ENCODE measurements around the gene NT5M.
A peak's percentile ranks its signal among the peaks of the same experiment; 100 is the strongest.

The NT5M gene

GRCh38 chr17:17353625-17354484 lies 50.7 kb downstream of the NT5M start:
- in situ Hi-C loops (cut with MboI; ENCODE audit: low pct_unique_long_range_greater_than_20kb, low sequenced_read_pairs, unreplicated experiment) = loop anchor here (10.0 kb wide), 1 partner anchor 291 kb away; no protein-coding TSS in a partner anchor
- no peak for DNase-seq (ENCODE audit: low spot score)
- no peak for TF ChIP-seq CTCF (IDR thresholded peaks at IDR 0.05; ENCODE audit: extremely low read depth, insufficient read depth, missing control alignments)

GRCh38 chr17:17354560-17355349 lies 51.6 kb downstream of the NT5M start:
- DNase-seq (ENCODE audit: low spot score) = peak; percentile 91
- in situ Hi-C loops (cut with MboI; ENCODE audit: low pct_unique_long_range_greater_than_20kb, low sequenced_read_pairs, unreplicated experiment) = loop anchor here (10.0 kb wide), 1 partner anchor 290 kb away; no protein-coding TSS in a partner anchor
- TF ChIP-seq CTCF (IDR thresholded peaks at IDR 0.05; ENCODE audit: extremely low read depth, insufficient read depth, missing control alignments) = peak; percentile 89

- in situ Hi-C loops (cut with MboI; ENCODE audit: low pct_unique_long_range_greater_than_20kb, low sequenced_read_pairs, unreplicated experiment) = loop anchor here (10.0 kb wide), 1 partner anchor 289 kb away; no protein-coding TSS in a partner anchor
Measured at GRCh38 chr17:17355426-17355825, 52.3 kb downstream of the NT5M start.

GRCh38 chr17:17356149-17356930 lies 53.2 kb downstream of the NT5M start:
- DNase-seq (ENCODE audit: low spot score) = peak; percentile 86
- TF ChIP-seq CTCF (IDR thresholded peaks at IDR 0.05; ENCODE audit: extremely low read depth, insufficient read depth, missing control alignments) = peak; percentile 98
- in situ Hi-C loops (cut with MboI; ENCODE audit: low pct_unique_long_range_greater_than_20kb, low sequenced_read_pairs, unreplicated experiment) = loop anchor here (10.0 kb wide), 1 partner anchor 288 kb away; no protein-coding TSS in a partner anchor

More at GRCh38 chr17:17355426-17355825, 52.3 kb downstream of the NT5M start:
- TF ChIP-seq CTCF (IDR thresholded peaks at IDR 0.05; ENCODE audit: extremely low read depth, insufficient read depth, missing control alignments) = no peak
- no peak for DNase-seq (ENCODE audit: low spot score)

GRCh38 chr17:17356931-17357270 lies 53.7 kb downstream of the NT5M start:
- in situ Hi-C loops (cut with MboI; ENCODE audit: low pct_unique_long_range_greater_than_20kb, low sequenced_read_pairs, unreplicated experiment) = loop anchor here (10.0 kb wide), 1 partner anchor 288 kb away; no protein-coding TSS in a partner anchor
- no peak for DNase-seq (ENCODE audit: low spot score)
- no peak for TF ChIP-seq CTCF (IDR thresholded peaks at IDR 0.05; ENCODE audit: extremely low read depth, insufficient read depth, missing control alignments)

All from GM13977 (cell line).